GM19023 (cell line): ENCODE measurements around the gene RNU6-9.

Experiments used
- ATAC-seq: cut with Tn5 transposase; IDR thresholded peaks from one replicate; pipeline ENCODE4 v1.9.1; 2021; ENCODE audit warnings: mild to moderate bottlenecking, moderate library complexity; ENCODE audit not compliant: unreplicated experiment

RNU6-9 gene

DNA sequence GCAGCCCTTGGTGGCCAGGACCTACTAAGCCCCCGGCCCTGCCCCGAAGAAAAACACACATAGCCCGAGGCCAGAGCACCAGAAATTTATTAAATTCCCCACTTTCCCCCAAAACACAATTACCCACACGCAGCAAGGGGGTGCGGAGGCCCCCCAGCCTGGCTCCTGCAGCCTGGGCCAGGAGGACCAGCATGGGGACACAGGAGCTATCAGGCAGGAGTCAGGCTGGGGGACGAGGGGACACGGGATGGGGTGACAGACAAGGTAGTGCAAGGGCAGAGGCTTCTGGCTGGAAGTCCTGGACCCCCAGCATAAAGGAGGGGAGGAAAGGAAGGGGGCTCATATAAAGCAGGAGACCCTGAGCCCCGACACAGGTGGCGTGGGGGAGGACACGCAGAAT is 3.1 kb downstream of the RNU6-9 start:
- ATAC-seq = no peak

DNA sequence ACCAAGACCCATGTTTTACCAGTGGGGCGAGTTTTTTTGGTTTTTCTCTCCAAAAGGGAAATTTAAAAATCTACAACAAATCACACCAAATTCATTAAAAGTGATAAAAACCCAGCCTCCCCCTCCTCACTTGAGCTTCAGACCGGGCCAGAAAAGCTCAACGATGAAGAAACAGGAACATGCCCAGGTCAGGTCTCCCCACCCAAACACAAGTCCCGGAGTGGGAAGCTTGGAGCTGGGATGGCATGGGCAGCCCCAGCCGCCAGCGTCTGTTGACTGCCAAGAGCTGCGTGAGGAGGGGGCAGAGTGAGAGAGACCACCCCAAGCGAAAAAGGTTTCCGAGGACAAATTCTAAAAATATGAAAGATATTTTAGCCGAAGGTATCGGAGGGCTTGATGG is 3.7 kb downstream of the RNU6-9 start:
- no peak for ATAC-seq

DNA sequence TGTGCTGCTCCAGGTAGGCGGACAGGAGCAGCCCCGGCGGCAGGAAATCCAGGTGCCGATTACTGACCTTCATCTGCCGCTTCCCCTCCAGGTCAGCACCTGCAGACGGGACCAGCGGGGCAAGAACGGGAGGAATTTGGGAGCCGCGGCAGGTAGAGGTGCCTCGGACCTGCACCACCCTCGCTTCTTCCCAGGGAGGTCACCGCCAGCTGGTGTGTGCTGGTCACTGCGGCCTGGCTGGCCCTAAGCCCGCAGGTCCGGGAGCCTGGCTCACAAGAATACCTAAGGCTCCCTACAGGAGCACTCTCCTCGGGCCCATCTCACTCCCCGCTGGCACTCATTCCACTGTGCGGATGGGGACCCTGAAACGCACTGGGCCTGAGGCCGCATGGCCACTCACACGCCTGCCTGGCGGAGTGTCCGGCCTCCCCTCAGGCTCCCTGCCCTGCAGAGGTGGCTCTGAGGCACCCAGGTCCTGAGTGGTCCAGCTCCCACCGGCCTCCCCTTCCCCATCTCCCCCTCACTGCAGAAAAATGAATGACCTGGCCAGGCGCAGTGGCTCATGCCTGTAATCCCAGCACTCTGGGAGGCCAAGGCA is 4.3 kb downstream of the RNU6-9 start:
- no peak for ATAC-seq

DNA sequence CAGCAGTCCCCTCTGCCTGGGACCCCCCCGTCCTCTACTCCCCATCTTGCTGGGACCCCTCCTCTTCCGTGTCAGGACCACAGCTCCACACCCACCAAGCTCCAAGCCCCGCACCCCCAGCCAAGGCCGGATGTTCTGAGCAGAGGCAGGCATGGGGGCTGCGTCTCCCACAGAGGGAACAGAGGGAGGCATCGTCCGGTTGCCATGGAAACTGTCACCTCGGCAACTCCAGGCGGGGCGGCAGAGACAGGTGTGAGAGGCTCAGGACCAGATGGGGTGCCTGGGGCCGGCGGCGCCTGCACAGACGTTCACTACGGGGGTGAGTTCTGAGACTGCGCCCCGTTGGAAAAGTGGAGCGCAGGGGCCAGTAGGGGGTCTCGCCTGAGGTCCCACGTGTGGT is 5.4 kb downstream of the RNU6-9 start:
- no peak for ATAC-seq

DNA sequence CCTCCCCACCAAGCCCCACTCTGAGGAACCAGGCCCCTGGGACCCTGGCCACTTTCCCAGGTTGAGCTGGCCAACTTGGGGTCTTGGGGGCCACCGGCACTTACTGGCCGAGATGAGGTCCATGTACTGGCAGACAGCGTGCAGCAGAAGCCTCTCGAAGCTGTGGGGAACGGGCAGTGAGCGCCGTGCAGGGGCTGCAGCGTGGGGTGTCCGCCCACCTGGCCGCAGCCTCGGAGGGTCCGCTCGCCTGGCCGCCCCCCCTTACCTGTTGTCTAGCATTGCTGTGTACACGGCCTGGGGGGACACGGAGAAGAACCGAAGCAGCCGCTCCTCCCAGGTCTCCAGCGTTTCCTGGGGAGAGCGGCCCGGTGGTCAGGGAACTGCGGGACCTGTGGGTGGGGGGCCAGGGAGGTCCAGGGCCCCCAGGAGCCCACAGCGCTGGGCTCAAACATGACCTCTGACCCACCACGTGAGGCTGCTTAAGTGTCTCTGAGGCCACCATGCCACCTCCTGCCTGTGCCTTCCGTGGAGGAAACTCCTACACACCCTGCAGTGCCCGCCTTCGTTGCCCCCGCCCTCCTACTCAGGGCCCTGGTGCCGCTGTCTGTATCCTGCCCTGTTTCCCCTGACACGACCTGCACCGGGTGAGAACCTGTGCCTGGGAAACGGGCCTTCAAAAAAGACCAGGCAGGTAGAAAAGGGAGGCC is 6.2 kb downstream of the RNU6-9 start:
- ATAC-seq = no peak

DNA sequence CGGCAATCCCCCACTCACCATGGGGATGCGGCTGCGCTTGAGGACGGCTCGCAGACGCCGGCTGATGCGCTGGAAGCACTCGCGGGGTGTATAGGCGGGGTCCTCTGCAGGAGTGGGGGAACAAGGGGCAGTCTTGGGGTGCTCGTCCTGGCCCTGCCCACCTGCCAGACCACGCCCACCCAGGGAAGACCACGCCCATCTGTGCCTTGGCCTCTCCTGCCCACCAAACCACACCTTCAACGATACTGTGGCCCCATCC is 6.7 kb downstream of the RNU6-9 start:
- no peak for ATAC-seq

DNA sequence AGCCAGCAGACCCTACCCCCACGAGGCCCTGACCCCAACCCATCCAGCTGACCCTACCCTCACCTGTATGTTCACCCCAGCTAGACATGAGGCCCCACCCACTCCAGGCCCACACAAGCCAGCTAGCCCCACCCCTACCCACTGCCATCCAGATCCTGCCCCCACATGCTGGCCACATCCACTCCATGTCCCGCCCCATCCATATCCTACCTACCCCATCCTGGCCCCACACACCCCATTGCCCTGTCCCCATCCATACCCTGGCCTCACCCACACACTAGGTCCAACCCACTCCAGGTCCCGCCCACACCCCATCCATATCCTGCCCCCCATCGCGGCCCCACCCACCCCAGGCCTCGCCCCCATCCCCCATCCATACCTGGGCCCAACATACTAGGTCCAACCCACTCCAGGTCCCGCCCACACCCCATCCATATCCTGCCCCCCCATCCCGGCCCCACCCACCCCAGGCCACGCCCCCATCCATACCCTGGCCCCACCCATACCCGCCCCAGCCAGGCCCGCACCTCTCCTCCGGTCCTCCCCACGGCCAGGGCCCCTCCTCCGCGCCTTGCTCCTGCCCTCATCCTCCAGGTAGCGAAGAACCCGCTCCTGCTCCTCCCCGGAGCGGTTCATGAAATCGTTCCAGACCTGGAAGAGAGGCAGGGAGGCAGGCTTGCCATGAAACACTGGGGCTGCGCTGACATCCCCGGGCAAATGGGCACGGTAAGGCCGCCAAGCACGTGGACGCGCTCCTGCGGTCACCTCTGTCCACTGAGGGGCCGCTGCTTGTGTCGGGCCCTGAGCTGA is 7.2 kb downstream of the RNU6-9 start:
- no peak for ATAC-seq

DNA sequence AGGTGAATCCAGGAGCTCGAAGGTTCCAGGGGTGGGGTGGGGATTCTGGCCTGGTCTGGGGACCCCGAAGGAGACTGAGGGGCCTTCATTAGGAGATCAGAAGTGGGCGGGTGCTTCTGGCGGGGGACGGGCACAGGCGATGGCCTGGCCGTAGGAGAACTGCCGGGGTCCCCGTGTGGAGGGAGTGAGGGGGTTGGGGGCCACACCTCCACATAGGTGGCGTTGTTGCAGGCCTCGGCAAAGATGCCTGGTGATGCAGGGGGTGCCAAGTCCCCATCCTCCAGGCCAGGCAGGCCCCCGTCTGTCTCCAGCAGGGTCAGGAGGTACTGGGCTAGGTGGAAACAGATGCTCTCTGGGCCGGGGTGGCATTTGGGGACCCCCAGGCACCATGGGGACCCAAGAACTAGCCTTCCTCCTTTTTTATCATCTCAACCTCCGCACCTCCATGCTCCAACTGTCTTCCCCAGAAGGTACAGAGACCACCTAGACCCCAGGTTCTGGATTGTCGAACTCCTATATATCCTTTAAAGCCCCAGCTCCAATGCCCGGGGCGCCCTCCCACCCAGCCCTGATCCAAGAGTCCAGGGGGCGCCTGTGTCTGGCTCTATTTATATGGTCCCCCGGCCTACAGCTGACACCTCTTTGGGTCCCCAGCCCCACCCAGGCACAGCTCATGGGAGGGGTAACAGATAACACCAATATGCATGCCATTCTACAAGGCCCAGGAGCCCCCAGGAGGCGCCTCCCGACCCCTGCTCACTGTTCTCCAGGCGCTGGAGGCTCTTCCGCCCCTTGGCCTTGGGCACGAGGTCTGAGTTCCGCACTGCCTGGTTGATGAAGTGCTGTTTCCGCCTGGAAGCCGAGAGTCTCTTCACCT is 8.2 kb downstream of the RNU6-9 start:
- ATAC-seq = no peak

DNA sequence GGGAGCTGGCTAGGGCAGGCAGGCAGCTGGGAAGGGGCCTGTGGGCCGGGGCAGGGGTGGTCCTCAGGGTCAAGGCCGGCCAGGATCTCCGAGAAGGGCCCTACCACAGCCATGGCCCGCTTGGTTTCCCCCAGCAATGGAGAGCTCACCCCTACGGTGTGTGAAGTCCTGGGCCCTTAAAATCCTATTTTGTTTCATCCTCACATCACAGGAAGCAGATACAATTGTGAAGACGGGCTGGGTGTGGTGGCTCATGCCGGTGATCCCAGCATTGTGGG is 8.7 kb downstream of the RNU6-9 start:
- no peak for ATAC-seq

DNA sequence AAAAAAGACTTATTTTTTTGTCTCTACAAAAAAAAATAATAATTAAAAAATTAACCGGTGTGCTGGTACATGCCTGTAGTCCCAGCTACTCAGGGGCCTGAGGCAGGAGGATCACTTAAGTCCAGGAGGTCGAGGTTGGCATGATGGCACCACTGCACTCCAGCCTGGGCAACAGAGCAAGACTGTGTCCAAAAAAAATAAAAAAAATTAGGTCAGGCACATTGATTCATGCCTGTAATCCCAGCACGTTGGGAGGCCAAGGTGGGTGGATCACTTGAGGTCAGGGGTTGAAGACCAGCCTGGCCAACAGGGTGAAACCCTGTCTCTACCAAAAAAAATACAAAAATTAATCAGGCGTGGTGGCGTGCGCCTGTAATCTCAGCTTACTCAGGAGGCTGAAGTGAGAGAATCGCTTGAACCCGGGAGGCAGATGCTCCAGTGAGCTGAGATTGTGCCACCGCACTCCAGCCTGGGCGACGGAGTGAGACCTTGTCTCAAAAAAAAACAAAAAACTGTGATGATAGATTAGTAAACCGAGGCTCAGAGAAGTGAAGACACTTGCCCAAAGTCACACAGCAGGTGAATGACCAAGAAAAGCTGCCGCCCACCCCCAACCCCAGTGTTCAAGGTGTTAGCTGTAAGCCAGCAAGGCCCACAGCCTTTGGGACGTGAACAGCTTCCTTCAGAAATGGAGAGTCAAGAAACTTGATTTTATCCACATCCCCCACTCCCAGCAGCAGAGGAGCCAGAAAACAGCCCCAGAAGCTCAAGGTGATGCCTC is 9.4 kb downstream of the RNU6-9 start:
- ATAC-seq = no peak

DNA sequence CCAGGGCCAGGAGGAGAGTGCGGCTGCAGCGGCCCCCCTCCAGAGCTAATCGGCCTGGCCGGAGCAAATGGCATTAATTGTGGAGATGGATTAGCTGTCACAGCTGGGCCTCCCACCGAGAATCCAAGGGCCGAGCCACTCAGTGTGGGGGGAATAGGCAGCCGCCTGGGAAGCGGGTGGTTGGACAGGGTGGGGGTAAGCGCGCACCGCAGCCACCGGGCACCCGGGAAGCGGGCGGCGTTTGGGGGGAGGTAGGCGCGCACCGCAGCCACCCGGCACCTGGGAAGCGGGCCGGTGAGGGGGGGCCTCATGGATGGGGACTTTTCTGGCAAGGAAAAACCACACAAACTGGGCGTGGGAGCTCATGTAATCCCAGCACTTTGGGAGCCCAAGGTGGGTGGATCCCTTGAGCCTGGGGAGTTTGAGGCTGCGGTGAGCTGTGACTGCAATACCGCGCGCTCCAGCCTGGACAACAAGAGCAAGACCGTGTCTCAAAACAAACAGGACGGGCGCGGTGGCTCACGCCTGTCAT is 10.0 kb downstream of the RNU6-9 start:
- no peak for ATAC-seq

DNA sequence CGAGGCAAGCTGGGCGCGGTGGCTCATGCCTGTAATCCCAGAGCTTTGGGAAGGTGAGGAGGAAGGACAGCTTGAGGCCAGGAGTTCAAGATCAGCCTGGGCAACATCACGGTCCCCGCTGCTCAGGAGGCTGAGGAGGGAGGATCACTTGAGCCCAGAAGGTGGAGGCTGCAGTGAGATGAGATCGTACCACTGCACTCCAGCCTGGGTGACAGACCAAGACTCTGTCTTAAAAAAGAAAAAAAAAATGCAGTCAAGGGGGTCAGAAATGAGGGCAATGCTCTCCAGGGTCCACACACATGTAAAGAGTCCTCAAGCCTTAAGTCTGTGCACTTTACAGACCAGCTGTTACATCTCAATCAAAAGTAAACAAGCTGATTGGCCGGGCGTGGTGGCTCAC is 11.3 kb downstream of the RNU6-9 start:
- ATAC-seq = no peak

DNA sequence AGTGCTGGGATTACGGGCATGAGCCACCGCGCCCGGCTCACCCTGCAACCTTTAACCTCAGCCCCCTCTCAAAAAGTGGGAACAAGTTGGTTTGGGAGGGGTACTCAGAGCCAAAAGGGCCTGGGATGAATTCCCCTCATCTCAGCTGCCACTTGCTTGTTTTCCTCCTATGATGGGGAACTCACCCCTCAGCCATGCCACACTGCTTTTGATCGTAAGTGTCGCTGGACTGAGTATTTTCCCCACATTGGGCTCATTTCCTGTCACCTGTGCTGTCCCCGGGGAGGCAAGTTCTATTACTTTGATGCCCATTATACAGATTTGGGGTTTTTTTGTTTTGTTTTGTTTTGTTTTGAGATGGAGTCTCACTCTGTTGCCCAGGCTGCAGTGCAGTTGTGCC is 13.2 kb downstream of the RNU6-9 start:
- ATAC-seq = no peak

DNA sequence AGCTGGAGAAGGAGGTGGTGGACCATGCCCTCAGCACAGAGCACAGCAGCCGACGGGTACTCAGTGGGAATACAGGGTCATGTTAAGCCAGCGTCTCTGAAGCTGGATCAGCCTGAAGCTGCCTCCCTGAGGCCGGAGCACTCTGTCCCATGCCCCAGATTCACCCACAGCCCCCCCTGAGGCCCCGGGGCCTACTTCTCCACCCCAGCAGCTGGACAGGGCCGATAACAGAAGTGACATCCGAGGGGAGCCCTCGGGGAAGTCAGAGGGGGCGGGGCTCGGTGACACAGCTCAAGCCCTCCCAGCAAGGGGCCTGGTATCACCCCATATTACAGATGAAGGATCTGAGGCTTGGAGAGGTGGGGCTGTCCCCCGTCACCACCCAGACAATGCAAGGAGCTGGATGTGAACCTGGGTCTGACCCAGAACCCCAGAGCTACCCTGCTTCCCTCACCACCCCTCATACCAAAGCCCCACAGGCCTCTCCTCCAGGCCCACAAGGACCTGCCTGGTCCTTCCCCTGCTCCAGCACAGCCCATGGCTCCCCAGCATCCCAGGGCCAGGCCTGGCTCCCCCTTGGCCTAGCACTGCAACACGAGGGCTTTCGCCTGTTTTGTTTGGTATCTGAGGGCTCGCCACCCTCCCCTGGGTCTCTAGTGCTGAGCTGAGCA is 14.0 kb downstream of the RNU6-9 start:
- ATAC-seq = no peak

DNA sequence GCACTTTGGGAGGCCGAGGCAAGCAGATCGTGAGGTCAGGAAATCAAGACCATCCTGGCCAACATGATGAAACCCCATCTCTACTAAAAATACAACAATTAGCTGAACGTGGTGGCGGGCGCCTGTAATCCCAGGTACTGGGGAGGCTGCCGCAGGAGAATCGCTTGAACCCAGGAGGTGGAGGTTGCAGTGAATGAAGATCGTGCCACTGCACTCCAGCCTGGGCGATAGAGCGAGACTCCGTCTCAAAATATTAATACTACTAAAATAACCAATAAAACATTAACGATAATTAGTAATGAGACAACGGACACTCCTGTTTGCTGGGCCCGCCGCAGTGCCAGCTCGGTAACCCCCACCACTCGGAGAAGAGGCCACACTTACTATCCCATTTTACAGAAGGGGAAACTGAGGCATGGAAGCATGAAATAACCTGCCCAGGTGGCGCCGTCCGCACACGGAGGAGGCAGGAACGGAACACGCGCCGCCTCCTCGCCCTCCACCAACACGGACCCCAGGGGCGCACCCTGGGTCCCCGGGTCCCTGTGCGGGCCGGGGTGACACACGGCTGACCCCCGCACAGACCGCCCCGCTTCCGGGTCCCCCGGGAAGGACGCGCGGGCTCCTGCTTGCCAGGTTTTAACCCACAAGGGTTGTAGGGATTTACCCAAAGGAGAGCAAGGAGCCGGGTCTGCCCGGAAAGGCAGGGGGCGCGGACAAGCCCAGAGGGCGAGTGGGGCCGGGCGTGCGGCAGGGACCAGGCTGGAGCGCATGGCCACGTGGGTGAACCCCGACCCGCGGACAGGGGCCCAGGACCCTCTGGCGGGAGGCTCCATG is 18.1 kb downstream of the RNU6-9 start:
- no peak for ATAC-seq

DNA sequence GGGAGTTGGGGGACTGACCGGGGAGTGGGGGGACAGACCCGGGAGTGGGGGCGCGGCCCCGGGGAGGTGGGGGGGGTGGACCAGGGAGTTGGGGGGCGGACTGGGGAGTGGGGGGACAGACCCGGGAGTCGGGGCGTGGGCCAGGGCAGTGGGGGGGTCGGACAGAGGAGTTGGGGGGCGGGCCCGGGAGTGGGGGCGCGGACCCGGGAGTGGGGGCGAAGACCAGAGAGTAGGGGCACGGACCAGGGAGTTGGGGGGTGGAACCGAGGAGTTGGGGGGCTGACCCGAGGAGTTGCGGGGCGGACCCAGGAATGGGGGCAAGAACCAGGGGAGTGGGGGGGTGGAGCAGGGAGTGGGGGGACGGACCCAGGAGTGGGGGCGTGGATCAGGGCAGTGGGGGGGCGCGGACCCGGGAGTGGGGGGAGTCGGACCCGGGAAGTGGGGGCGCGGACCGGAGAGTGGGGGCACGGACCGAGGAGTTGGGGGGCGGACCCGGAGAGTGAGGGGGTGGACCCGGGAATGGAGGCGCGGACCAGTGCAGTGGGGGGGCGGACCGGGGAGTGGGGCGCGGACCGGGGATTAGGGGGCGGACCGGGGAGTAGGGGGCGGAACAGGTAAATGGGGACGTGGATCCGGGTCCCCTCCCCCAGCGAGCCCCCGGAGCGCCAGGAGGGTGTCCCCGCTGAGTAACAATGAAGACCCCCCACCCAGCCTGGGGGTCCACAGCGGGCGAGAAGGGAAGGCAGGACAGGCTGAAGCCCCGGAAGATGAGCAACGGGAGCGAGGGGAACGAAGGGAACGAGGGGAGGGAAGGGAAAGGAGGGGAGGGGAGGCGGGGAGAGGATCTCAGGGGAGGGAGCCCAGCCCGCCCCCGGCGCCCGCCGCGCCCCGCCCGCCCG is 19.1 kb downstream of the RNU6-9 start:
- ATAC-seq = no peak

DNA sequence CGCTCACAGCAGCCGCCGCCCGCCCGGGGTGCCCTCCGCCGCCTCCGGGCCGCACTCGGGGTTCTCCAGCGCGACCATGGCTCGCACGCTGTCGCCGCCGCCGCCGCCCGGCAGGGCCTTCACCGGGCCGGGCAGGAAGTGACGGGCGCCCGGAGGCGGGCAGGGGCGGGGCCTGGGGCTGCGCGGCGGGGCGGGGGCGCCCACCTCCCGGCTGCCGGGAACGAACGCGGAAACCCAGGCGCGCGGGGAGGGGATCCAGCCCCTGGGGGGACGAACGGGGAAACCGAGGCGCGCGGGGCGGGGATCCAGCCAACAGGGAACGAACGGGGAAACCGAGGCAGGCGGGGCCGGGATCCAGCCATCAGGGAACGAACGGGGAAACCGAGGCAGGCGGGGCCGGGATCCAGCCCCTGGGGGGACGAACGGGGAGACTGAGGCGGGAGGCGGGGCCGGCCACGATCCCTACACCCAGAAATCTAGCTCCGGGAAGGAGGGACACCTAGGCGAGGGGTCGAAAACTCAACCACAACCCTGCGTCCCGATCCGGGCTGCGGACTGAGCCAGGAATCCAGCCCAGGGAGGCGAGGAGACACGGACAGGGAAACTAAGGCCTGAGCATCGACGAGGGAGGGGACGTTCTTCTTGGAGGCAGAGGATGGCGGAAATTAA is 19.9 kb downstream of the RNU6-9 start, which contains the start of gene R3HDM4:
R3HDM4 (minus strand) TSS at position 140 of the 669 bp plus-strand sequence; CDS start at position 78, 62 bp downstream.
- ATAC-seq = no peak
